Measurements from ENCODE around the gene VAMP7.
"Not testable (repeated sequence)": the region's sequence is repeated elsewhere in the genome, so short reads cannot be mapped to it uniquely, and the experiment has no call there.

The VAMP7 gene

GRCh38 chrX:155881158-155881993 lies at the start of gene VAMP7:
Gene VAMP7, plus strand, starts transcription at chrX:155881345. Its CDS starts 8,122 bp downstream, at chrX:155889467.
- Mint-ChIP-seq H3K9me3 (peaks cover 48% of the 10 kb centered on the region), H3K27me3 (ENCODE audit: low read depth, poor library complexity) (peaks cover 19% of the 10 kb centered on the region), H3K27ac (peak within 1 kb of the TSS; percentile 94), H3K4me1 (peaks cover 14% of the 10 kb centered on the region), H3K36me3 (ENCODE audit: low read depth) (no peaks in the 10 kb centered on the region), H3K4me3 (peak within 1 kb of the TSS; percentile 90)
- TF ChIP-seq, protein P1, sequence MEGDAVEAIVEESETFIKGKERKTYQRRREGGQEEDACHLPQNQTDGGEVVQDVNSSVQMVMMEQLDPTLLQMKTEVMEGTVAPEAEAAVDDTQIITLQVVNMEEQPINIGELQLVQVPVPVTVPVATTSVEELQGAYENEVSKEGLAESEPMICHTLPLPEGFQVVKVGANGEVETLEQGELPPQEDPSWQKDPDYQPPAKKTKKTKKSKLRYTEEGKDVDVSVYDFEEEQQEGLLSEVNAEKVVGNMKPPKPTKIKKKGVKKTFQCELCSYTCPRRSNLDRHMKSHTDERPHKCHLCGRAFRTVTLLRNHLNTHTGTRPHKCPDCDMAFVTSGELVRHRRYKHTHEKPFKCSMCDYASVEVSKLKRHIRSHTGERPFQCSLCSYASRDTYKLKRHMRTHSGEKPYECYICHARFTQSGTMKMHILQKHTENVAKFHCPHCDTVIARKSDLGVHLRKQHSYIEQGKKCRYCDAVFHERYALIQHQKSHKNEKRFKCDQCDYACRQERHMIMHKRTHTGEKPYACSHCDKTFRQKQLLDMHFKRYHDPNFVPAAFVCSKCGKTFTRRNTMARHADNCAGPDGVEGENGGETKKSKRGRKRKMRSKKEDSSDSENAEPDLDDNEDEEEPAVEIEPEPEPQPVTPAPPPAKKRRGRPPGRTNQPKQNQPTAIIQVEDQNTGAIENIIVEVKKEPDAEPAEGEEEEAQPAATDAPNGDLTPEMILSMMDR (IDR thresholded peaks at IDR 0.05): no peak
- DNase-seq: peak; percentile 78

DNA sequence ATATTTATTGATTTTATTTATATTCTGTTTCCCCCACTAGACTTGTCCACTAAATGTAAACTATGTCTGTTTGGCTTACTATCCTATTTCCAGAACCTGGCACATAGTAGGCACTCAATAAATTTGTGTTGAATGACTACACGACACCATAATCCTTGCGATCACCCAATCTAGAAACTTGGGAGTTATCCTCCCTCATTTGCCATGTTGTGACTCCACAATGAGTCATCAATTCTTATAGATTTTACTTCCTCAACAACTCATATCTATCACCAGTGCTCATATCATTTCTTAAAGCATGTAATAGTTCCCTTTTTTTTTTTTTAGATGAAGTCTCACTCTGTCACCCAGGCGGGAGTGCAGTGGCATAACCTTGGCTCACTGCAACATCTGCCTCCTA lies 39.9 kb upstream of the VAMP7 start:
- no peak for DNase-seq
- Mint-ChIP-seq H3K4me1 (no peaks in the 10 kb centered on the region), H3K9me3 (peaks cover 76% of the 10 kb centered on the region), H3K4me3 (no peak overlapping the region), H3K27ac (no peak overlapping the region), H3K27me3 (ENCODE audit: low read depth, poor library complexity) (no peaks in the 10 kb centered on the region), H3K36me3 (ENCODE audit: low read depth) (no peaks in the 10 kb centered on the region)
- TF ChIP-seq, protein P1 (IDR thresholded peaks at IDR 0.05): no peak

- not testable (repeated sequence) for H3K4me1 Mint-ChIP-seq; H3K27me3 Mint-ChIP-seq (ENCODE audit: low read depth, poor library complexity); H3K27ac Mint-ChIP-seq; DNase-seq; H3K4me3 Mint-ChIP-seq; H3K36me3 Mint-ChIP-seq (ENCODE audit: low read depth)
- peaks cover 50% of the 10 kb centered on the region for H3K9me3 Mint-ChIP-seq
These were observed 29.4 kb upstream of the VAMP7 start for GRCh38 chrX:155851786-155852185.

DNA sequence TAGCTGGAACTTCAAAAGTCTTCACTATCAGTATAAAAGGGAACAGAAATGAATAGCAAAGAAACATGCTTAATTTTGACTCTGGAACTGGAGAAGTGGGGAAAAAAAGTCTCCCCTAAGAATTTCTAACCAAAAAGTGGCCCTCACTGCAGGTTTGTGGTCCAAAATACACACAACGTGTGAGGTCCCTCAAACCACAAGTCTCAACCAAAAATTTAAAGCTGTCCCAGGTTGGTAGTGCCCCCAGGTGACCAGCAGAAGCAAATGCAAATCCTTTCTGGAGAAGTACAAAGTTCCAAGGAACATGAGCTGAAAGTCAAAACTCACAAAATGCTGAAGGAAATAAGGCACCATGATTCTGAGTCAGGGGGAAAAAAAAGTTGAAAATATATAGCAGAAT lies 23.6 kb upstream of the VAMP7 start:
- Mint-ChIP-seq H3K36me3 (ENCODE audit: low read depth) (no peaks in the 10 kb centered on the region), H3K4me3 (no peak overlapping the region), H3K27me3 (ENCODE audit: low read depth, poor library complexity) (no peaks in the 10 kb centered on the region), H3K9me3 (peaks cover 47% of the 10 kb centered on the region), H3K4me1 (no peaks in the 10 kb centered on the region), H3K27ac (no peak overlapping the region)
- no peak for DNase-seq
- TF ChIP-seq, protein P1 (IDR thresholded peaks at IDR 0.05): no peak

DNA sequence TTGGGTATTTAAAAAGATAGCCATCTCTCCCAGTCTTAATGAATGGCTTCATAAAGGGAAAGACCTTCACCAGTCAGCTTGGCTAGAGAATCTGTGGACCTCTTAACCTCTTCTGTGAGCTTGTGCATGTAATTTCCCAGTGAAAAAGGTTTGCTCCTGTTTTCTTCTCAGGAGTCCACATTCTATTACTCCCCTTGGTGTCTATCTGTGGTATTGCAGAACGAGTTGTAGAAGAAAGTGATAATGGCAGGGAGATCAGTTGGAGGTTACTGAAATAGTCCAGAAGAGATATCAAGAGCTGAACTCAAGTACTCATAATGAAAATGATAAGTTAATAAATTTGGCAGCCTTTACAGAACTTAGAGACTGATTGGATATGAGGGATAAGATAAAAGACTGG lies 16.5 kb upstream of the VAMP7 start:
- peaks cover 48% of the 10 kb centered on the region for H3K9me3 Mint-ChIP-seq
- peaks cover 5% of the 10 kb centered on the region for H3K27me3 Mint-ChIP-seq (ENCODE audit: low read depth, poor library complexity)
- no peak overlapping the region for H3K27ac Mint-ChIP-seq
- no peak overlapping the region for H3K4me3 Mint-ChIP-seq
- H3K4me1 Mint-ChIP-seq: no peaks in the 10 kb centered on the region
- no peaks in the 10 kb centered on the region for H3K36me3 Mint-ChIP-seq (ENCODE audit: low read depth)
- TF ChIP-seq, protein P1 (IDR thresholded peaks at IDR 0.05): no peak
- DNase-seq: no peak

- TF ChIP-seq, protein P1 (IDR thresholded peaks at IDR 0.05): no peak
- H3K9me3 Mint-ChIP-seq: peaks cover 50% of the 10 kb centered on the region
- H3K27ac Mint-ChIP-seq: no peak overlapping the region
- no peak for DNase-seq
- H3K4me1 Mint-ChIP-seq: no peaks in the 10 kb centered on the region
- no peak overlapping the region for H3K4me3 Mint-ChIP-seq
- H3K36me3 Mint-ChIP-seq (ENCODE audit: low read depth): no peaks in the 10 kb centered on the region
- peaks cover 5% of the 10 kb centered on the region for H3K27me3 Mint-ChIP-seq (ENCODE audit: low read depth, poor library complexity)
These were observed 16.0 kb upstream of the VAMP7 start for GRCh38 chrX:155865193-155865592.

Data from nephron progenitor cell (in vitro differentiated cells).